H1 (cell line): ENCODE data around the gene TMEM63A. TPM values are rescaled to one million over a fixed set of nuclear protein-coding genes. Genes with fewer than 3 reads are reported as not detected.

Experiments used
- CTCF ChIA-PET: fragments of 300-600 bp; sonication (Branson Sonifier 250); formaldehyde crosslinking; loops from one replicate; lab custom pipeline; 2021; ENCODE audit not compliant: partially characterized antibody; lab: Charles Lee
- POLR2A ChIA-PET: fragments of 300-600 bp; sonication (Branson Sonifier 250); formaldehyde crosslinking; loops from one replicate; lab custom pipeline; 2021; ENCODE audit warnings: inconsistent platforms; ENCODE audit not compliant: partially characterized antibody; lab: Charles Lee
- DNase-seq, 2 experiments: peaks; one replicate each; pipeline versions ENCODE4 v3.0.0 to v3.0.0-alpha.2; 2010 to 2022; ENCODE audit warnings: low spot score in 2 of 2, low read depth in 1 of 2, mixed read lengths in 1 of 2
- FAIRE-seq: peaks from 2 replicates; lab custom pipeline; 2011; peaks lifted over from hg19 to GRCh38; lab: Jason Lieb, UNC
- H2AFZ ChIP-seq: 2 replicates; pipeline ENCODE4 v1.8.1; 2012; ENCODE audit warnings: low read length, inconsistent platforms
- H2AK5ac ChIP-seq: 2 replicates; pipeline ENCODE4 v1.6.1; 2013; ENCODE audit warnings: low read depth, low read length
- H2BK120ac ChIP-seq: replicated peaks from 2 replicates; pipeline ENCODE3; 2013; ENCODE audit warnings: low read depth, low read length, inconsistent platforms
- H2BK12ac ChIP-seq: 2 replicates; pipeline ENCODE4 v1.6.1; 2013; ENCODE audit warnings: low read depth, low read length
- H2BK15ac ChIP-seq: 2 replicates; pipeline ENCODE4 v1.6.1; 2013; ENCODE audit warnings: low read length
- H2BK20ac ChIP-seq: 2 replicates; pipeline ENCODE4 v1.6.1; 2013; ENCODE audit warnings: low read length
- H2BK5ac ChIP-seq: 2 replicates; pipeline ENCODE4 v1.6.1; 2013; ENCODE audit warnings: low read depth, low read length
- H3K14ac ChIP-seq: 2 replicates; pipeline ENCODE4 v1.6.1; 2013; ENCODE audit warnings: inconsistent platforms; ENCODE audit not compliant: insufficient read length
- H3K18ac ChIP-seq: 2 replicates; pipeline ENCODE4 v1.6.1; 2013; ENCODE audit warnings: low read length; ENCODE audit errors: extremely low read depth
- H3K23ac ChIP-seq: 2 replicates; pipeline ENCODE4 v1.6.1; 2013; ENCODE audit warnings: inconsistent platforms; ENCODE audit not compliant: insufficient read length
- H3K23me2 ChIP-seq: 2 replicates; pipeline ENCODE4 v1.6.1; 2013; ENCODE audit warnings: low read depth, low read length
- H3K27ac ChIP-seq: 2 replicates; pipeline ENCODE4 v1.6.1; 2011; ENCODE audit warnings: low read depth, low read length, inconsistent platforms
- H3K27me3 ChIP-seq, 4 experiments: replicated peaks in 1 of 4; 1 replicate in 1 of 4; 2 replicates in 3 of 4; pipeline versions ENCODE4 v1.6.1 to v1.8.1; 2011 to 2013; ENCODE audit warnings: low read length in 3 of 4, mild to moderate bottlenecking in 3 of 4, inconsistent platforms in 2 of 4, mixed read lengths in 2 of 4, moderate library complexity in 1 of 4; ENCODE audit not compliant: control insufficient read depth in 3 of 4, insufficient read depth in 3 of 4; ENCODE audit errors: extremely low read depth in 1 of 4
- H3K36me3 ChIP-seq, 4 experiments: 2 replicates each; pipeline versions ENCODE4 v1.6.1 to v1.8.1; 2011 to 2013; ENCODE audit warnings: mild to moderate bottlenecking in 4 of 4, low read length in 3 of 4, moderate library complexity in 2 of 4, control low read depth in 1 of 4, inconsistent platforms in 1 of 4; ENCODE audit not compliant: insufficient read depth in 4 of 4, control insufficient read depth in 2 of 4
- H3K4ac ChIP-seq: replicated peaks from 2 replicates; pipeline ENCODE3; 2013; ENCODE audit warnings: low read length, low read depth, mixed read lengths, inconsistent platforms; ENCODE audit not compliant: insufficient read length
- H3K4me1 ChIP-seq, 4 experiments: replicated peaks in 1 of 4; 1 replicate in 1 of 4; 2 replicates in 3 of 4; pipeline versions ENCODE4 v1.6.1 to v1.8.1; 2011 to 2013; ENCODE audit warnings: low read length in 3 of 4, inconsistent platforms in 2 of 4, mixed read lengths in 1 of 4; ENCODE audit not compliant: insufficient read depth in 4 of 4, control insufficient read depth in 3 of 4
- H3K4me2 ChIP-seq, 2 experiments: 2 replicates each; pipeline versions ENCODE4 v1.6.1 to v1.8.1; 2011 to 2013; ENCODE audit warnings: low read depth in 2 of 2, low read length in 2 of 2, control low read depth in 1 of 2, inconsistent platforms in 1 of 2, mild to moderate bottlenecking in 1 of 2; ENCODE audit not compliant: insufficient read depth in 1 of 2
- H3K4me3 ChIP-seq, 4 experiments: fragments of 200-600, 300-600 bp in 1 of 4; sonication (generic), shearing (Covaris generic), sonication (Bioruptor Twin) in 1 of 4; 2 replicates each; pipeline versions ENCODE4 v1.5.1 to v1.8.1; 2011 to 2016; ENCODE audit warnings: low read length in 4 of 4, low read depth in 3 of 4, control low read depth in 2 of 4, inconsistent platforms in 2 of 4, mild to moderate bottlenecking in 2 of 4, mixed read lengths in 1 of 4, moderate library complexity in 1 of 4; ENCODE audit not compliant: insufficient read depth in 2 of 4; ENCODE audit errors: extremely low read depth in 1 of 4
- H3K56ac ChIP-seq: replicated peaks from 2 replicates; pipeline ENCODE3; 2013; ENCODE audit warnings: low read depth, mild to moderate bottlenecking, mixed read lengths, low read length, inconsistent platforms; ENCODE audit not compliant: insufficient read length
- H3K79me1 ChIP-seq: 2 replicates; pipeline ENCODE4 v1.6.1; 2013; ENCODE audit warnings: low read depth, low read length, control low read depth
- H3K79me2 ChIP-seq, 2 experiments: 2 replicates each; pipeline versions ENCODE4 v1.6.1 to v1.8.1; 2012 to 2013; ENCODE audit warnings: low read length in 2 of 2, mild to moderate bottlenecking in 2 of 2, inconsistent platforms in 1 of 2; ENCODE audit not compliant: insufficient read depth in 2 of 2, control insufficient read depth in 1 of 2
- H3K9ac ChIP-seq, 4 experiments: replicated peaks in 1 of 4; 1 replicate in 1 of 4; 2 replicates in 3 of 4; pipeline versions ENCODE4 v1.6.1 to v1.8.1; 2011 to 2013; ENCODE audit warnings: low read depth in 3 of 4, low read length in 3 of 4, control low read depth in 2 of 4, mild to moderate bottlenecking in 2 of 4, moderate library complexity in 2 of 4, inconsistent platforms in 1 of 4; ENCODE audit errors: extremely low read depth in 1 of 4
- H3K9me3 ChIP-seq, 2 experiments: 2 replicates each; pipeline versions ENCODE4 v1.6.1 to v1.8.1; 2012 to 2013; ENCODE audit warnings: mild to moderate bottlenecking in 2 of 2, moderate library complexity in 2 of 2, control low read depth in 1 of 2, inconsistent platforms in 1 of 2, low read depth in 1 of 2, low read length in 1 of 2, mixed read lengths in 1 of 2; ENCODE audit not compliant: insufficient read depth in 2 of 2
- H4K20me1 ChIP-seq, 2 experiments: replicated peaks in 1 of 2; 2 replicates each; pipeline versions ENCODE3 to v1.8.1; 2011 to 2013; ENCODE audit warnings: inconsistent platforms in 2 of 2, low read length in 2 of 2, mild to moderate bottlenecking in 1 of 2; ENCODE audit not compliant: insufficient read depth in 2 of 2, control insufficient read depth in 1 of 2
- H4K5ac ChIP-seq: 2 replicates; pipeline ENCODE4 v1.6.1; 2013; ENCODE audit warnings: low read length, low read depth, mixed read lengths, inconsistent platforms; ENCODE audit not compliant: insufficient read length
- H4K8ac ChIP-seq: 2 replicates; pipeline ENCODE4 v1.8.0; 2013; ENCODE audit warnings: mild to moderate bottlenecking, moderate library complexity, low read length, inconsistent platforms; ENCODE audit not compliant: insufficient read depth; ENCODE audit errors: extremely low read depth
- H4K91ac ChIP-seq: replicated peaks from 2 replicates; pipeline ENCODE3; 2013; ENCODE audit warnings: low read length, mixed read lengths, inconsistent platforms; ENCODE audit not compliant: insufficient read length
- ATF2 ChIP-seq: IDR thresholded peaks from 2 replicates; pipeline ENCODE4 v1.6.1; 2012; ENCODE audit warnings: low read length, inconsistent platforms
- ATF3 ChIP-seq: IDR thresholded peaks from 2 replicates; pipeline ENCODE4 v1.6.1; 2011; ENCODE audit warnings: low read depth, mild to moderate bottlenecking, low read length; ENCODE audit not compliant: insufficient read depth
- BRCA1 ChIP-seq: IDR thresholded peaks from 2 replicates; pipeline ENCODE4 v1.6.1; 2012; ENCODE audit warnings: low read depth, low read length, improper control_type of control experiment
- CREB1 ChIP-seq: IDR thresholded peaks from 2 replicates; pipeline ENCODE4 v1.6.1; 2012; ENCODE audit warnings: inconsistent platforms
- EP300 ChIP-seq, 2 experiments: IDR thresholded peaks; 1 replicate in 1 of 2; 2 replicates in 1 of 2; pipeline ENCODE4 v1.6.1; 2011 to 2012; ENCODE audit warnings: low read depth in 2 of 2, low read length in 2 of 2, mild to moderate bottlenecking in 2 of 2, borderline replicate concordance in 1 of 2, inconsistent platforms in 1 of 2, moderate library complexity in 1 of 2
- KDM1A ChIP-seq: fragments of 200-600, 300-600 bp; sonication (generic); IDR thresholded peaks from 2 replicates; pipeline ENCODE4 v1.7.1; 2016; ENCODE audit warnings: mild to moderate bottlenecking, low read length, borderline replicate concordance
- NRF1 ChIP-seq: IDR thresholded peaks from 2 replicates; pipeline ENCODE4 v1.6.1; 2011; ENCODE audit warnings: mild to moderate bottlenecking, low read depth, low read length, improper control_type of control experiment
- POLR2AphosphoS5 ChIP-seq: IDR thresholded peaks from 2 replicates; pipeline ENCODE4 v1.6.1; 2011; ENCODE audit warnings: low read depth, low read length
- RAD21 ChIP-seq, 2 experiments: IDR thresholded peaks in 1 of 2; conservative IDR thresholded peaks in 1 of 2; 2 replicates each; pipeline ENCODE4 v1.6.1; 2011; ENCODE audit warnings: low read depth in 2 of 2, low read length in 2 of 2, improper control_type of control experiment in 1 of 2, inconsistent platforms in 1 of 2, mild to moderate bottlenecking in 1 of 2, moderate library complexity in 1 of 2
- SAP30 ChIP-seq: fragments of 300-600 bp; sonication (generic); IDR thresholded peaks from 2 replicates; pipeline ENCODE4 v1.7.1; 2012; ENCODE audit warnings: low read length, moderate library complexity, mild to moderate bottlenecking, inconsistent platforms; ENCODE audit not compliant: insufficient read depth, insufficient replicate concordance
- SIRT6 ChIP-seq: IDR thresholded peaks from one replicate; pipeline ENCODE4 v1.7.1; 2012; ENCODE audit warnings: low read length, inconsistent platforms
- WGBS, 2 experiments: shearing (Covaris generic) in 1 of 2; methylation state at CpG; one replicate each; pipeline versions ENCODE4 v1.1.6 to v1.1.7; 2013 to 2015; ENCODE audit warnings: low lambda C conversion rate in 2 of 2, mixed read lengths in 2 of 2, inconsistent platforms in 1 of 2, low coverage in 1 of 2, missing lambda C conversion rate in 1 of 2; ENCODE audit not compliant: insufficient replicate concordance in 2 of 2, insufficient coverage in 1 of 2, insufficient read length in 1 of 2; ENCODE audit errors: extremely low coverage in 1 of 2, missing lambda C conversion rate in 1 of 2; 5-methylcytosine and 5-hydroxymethylcytosine counted together
- polyA plus RNA-seq, 7 experiments: library from polyadenylated mRNA; depleted of rRNA in 3 of 7; stranded (reverse) in 5 of 7; unstranded in 2 of 7; fragments of >200 nt in 5 of 7; fragments of 200-250 nt in 2 of 7; gene quantifications; 1 replicate in 5 of 7; 2 replicates in 1 of 7; 4 replicates in 1 of 7; pipeline versions ENCODE4 v1.2.1 to v1.2.3, GENCODE V29; 2011 to 2013; ENCODE audit warnings: missing spikeins in 2 of 7, mixed read lengths in 2 of 7
- total RNA-seq: library from RNA; stranded (reverse); fragmentation: NEBNext Ultra II Directional; extraction: Animal tissue kit (Norgen Biotek cat#: 25700); gene quantifications from 2 replicates; pipeline ENCODE4 v1.2.1, GENCODE V29; 2021

Gene TMEM63A
- total and polyA plus RNA-seq, 2 of the 8 experiments (the other 6 are each of a cell fraction or from before 2014, with no cell fraction given): 26.1 to 55.4 TPM

- H3K27ac ChIP-seq: no peak overlapping the region
- POLR2A ChIA-PET: interaction anchor here (0.7 to 3.5 kb wide), 11 partner anchors 8 to 285 kb away, joined by 3 to 12 read pairs (median 3); partner anchors contain the start of gene TMEM63A
- H4K8ac ChIP-seq: no peak overlapping the region
- no peak overlapping the region for H2BK15ac ChIP-seq
- H3K9me3 ChIP-seq: no peaks in the 10 kb centered on the region
- no peak overlapping the region for H2AK5ac ChIP-seq
- no peak overlapping the region for H3K4me3 ChIP-seq
- H3K23me2 ChIP-seq: no peaks in the 10 kb centered on the region; the same call in 1 of the 2 replicates
- no peak overlapping the region for H2BK20ac ChIP-seq
- peaks cover 0 to 4% (median 3%) of the 10 kb centered on the region in 4 experiments; a peak in 3 of 7 replicates for H3K4me1 ChIP-seq
- H3K79me1 ChIP-seq: 0 out of 2 replicates have a peak, but pooled peaks cover 2% of the 10 kb centered on the region
- H3K14ac ChIP-seq: no peak overlapping the region
- peaks cover 0 to 3% of the 10 kb centered on the region in 2 experiments for H4K20me1 ChIP-seq
- FAIRE-seq (no peak), DNase-seq (no peak)
- H2BK120ac ChIP-seq: no peak overlapping the region
- no peak overlapping the region for H3K23ac ChIP-seq
- H4K91ac ChIP-seq: no peak overlapping the region
- CTCF ChIA-PET: interaction anchor here (0.8 to 3.4 kb wide), 7 partner anchors 14 to 365 kb away, joined by 3 to 11 read pairs (median 4); no protein-coding TSS in a partner anchor
- H3K56ac ChIP-seq: no peak overlapping the region
- 94% methylated on average over 4 of the region's 4 CpGs; no CpG with 5 or more reads in 1 of the 2 experiments for WGBS, 2 experiments
- H2AFZ ChIP-seq: no peak overlapping the region
- no peaks in the 10 kb centered on the region for H3K79me2 ChIP-seq
- no peak overlapping the region for H3K9ac ChIP-seq
- H4K5ac ChIP-seq: no peak overlapping the region
- no peak overlapping the region for H2BK12ac ChIP-seq
- H3K4ac ChIP-seq: no peak overlapping the region
- H3K36me3 ChIP-seq: peaks cover 0 to 23% (median 3%) of the 10 kb centered on the region in 4 experiments; a peak in 2 of 8 replicates
- H3K27me3 ChIP-seq: no peaks in the 10 kb centered on the region
- H3K18ac ChIP-seq: no peak overlapping the region
- no peak overlapping the region for H2BK5ac ChIP-seq
- H3K4me2 ChIP-seq: no peak overlapping the region
- TF ChIP-seq SIRT6 (no peak), EP300 (IDR thresholded peaks at IDR 0.05; ENCODE audit: borderline replicate concordance in 1 of 2, low read depth in 2 of 2, low read length in 2 of 2) (no peak), NRF1 (no peak), ATF3 (no peak), SAP30 (no peak), RAD21 (IDR thresholded peaks at IDR 0.05 in 1 of 2, conservative IDR thresholded peaks at IDR 0.05 in 1 of 2; ENCODE audit: low read depth in 2 of 2, low read length in 2 of 2) (no peak), BRCA1 (no peak), KDM1A (no peak), POLR2AphosphoS5 (no peak), CREB1 (no peak), ATF2 (no peak)
Observed at GRCh38 chr1:225840713-225841112, 41.5 kb downstream of the TMEM63A start.
